Loucy (cell line): ENCODE measurements around the gene SLC35F1.

Experiments
- H2AFZ ChIP-seq: fragments of 200-600 bp; sonication (generic); 2 replicates; pipeline ENCODE4 v1.6.0; 2016; ENCODE audit warnings: antibody characterized with exemption, mild to moderate bottlenecking, low read length, moderate library complexity
- H3F3A ChIP-seq: fragments of 200-600 bp; 2 replicates; pipeline ENCODE4 v1.6.0; 2016; ENCODE audit warnings: antibody characterized with exemption, low read depth, mild to moderate bottlenecking
- H3K27me3 ChIP-seq: fragments of 200-600 bp; sonication (generic); 2 replicates; pipeline ENCODE4 v1.6.1; 2014; ENCODE audit warnings: low read length, mild to moderate bottlenecking; ENCODE audit not compliant: insufficient read depth, poor library complexity, severe bottlenecking
- H3K36me3 ChIP-seq: fragments of 200-600 bp; sonication (generic); 2 replicates; pipeline ENCODE4 v1.6.1; 2016; ENCODE audit warnings: low read length; ENCODE audit not compliant: insufficient read depth
- H3K4me1 ChIP-seq: fragments of 200-600 bp; sonication (generic); 2 replicates; pipeline ENCODE4 v1.5.1; 2014; ENCODE audit warnings: low read length, mild to moderate bottlenecking; ENCODE audit not compliant: insufficient read depth, poor library complexity, severe bottlenecking
- H3K4me2 ChIP-seq: fragments of 200-600 bp; sonication (generic); 2 replicates; pipeline ENCODE4 v1.6.0; 2014; ENCODE audit warnings: antibody characterized with exemption, low read length, low read depth, mild to moderate bottlenecking; ENCODE audit not compliant: poor library complexity, severe bottlenecking
- H3K4me3 ChIP-seq: fragments of 200-600 bp; sonication (generic); 2 replicates; pipeline ENCODE4 v1.5.1; 2014; ENCODE audit warnings: low read length, mild to moderate bottlenecking, mixed read lengths; ENCODE audit not compliant: poor library complexity, severe bottlenecking
- H3K79me2 ChIP-seq: fragments of 200-600 bp; sonication (generic); 2 replicates; pipeline ENCODE4 v1.6.1; 2014; ENCODE audit warnings: low read length; ENCODE audit not compliant: insufficient read depth
- H3K9ac ChIP-seq: fragments of 200-600 bp; sonication (generic); 2 replicates; pipeline ENCODE4 v1.6.0; 2014; ENCODE audit warnings: mild to moderate bottlenecking, low read depth, low read length, moderate library complexity; ENCODE audit not compliant: poor library complexity, severe bottlenecking
- H3K9me2 ChIP-seq: fragments of 200-600 bp; sonication (generic); replicated peaks from 2 replicates; pipeline ENCODE4 v1.6.1; 2016; ENCODE audit warnings: low read depth, low read length, mixed read lengths
- H3K9me3 ChIP-seq: fragments of 200-600 bp; sonication (generic); 2 replicates; pipeline ENCODE4 v1.6.1; 2014; ENCODE audit warnings: mild to moderate bottlenecking, antibody characterized with exemption, low read length, low read depth; ENCODE audit not compliant: insufficient read depth
- H4K20me1 ChIP-seq: fragments of 200-600 bp; sonication (generic); 2 replicates; pipeline ENCODE4 v1.6.0; 2014; ENCODE audit warnings: antibody characterized with exemption, low read length, mild to moderate bottlenecking; ENCODE audit not compliant: insufficient read depth, poor library complexity, severe bottlenecking
- CTCF ChIP-seq: fragments of 200-600 bp; sonication (generic); conservative IDR thresholded peaks from 2 replicates; pipeline ENCODE4 v1.5.1; 2014; ENCODE audit warnings: mild to moderate bottlenecking, antibody characterized with exemption, low read length
- EZH2phosphoT487 ChIP-seq: fragments of 200-600 bp; IDR thresholded peaks from 2 replicates; pipeline ENCODE4 v1.6.1; 2018; ENCODE audit warnings: antibody characterized with exemption, mild to moderate bottlenecking, moderate library complexity, borderline replicate concordance

The SLC35F1 gene

GRCh38 chr6:117870486-117871242 is 36.4 kb upstream of the SLC35F1 start:
- Histone ChIP-seq H3K27me3 (no peaks in the 10 kb centered on the region), H3K4me1 (no peaks in the 10 kb centered on the region), H2AFZ (no peak overlapping the region), H3F3A (no peaks in the 10 kb centered on the region), H3K9ac (no peak overlapping the region), H3K79me2 (no peaks in the 10 kb centered on the region), H3K4me2 (no peak overlapping the region), H3K9me2 (no peaks in the 10 kb centered on the region), H4K20me1 (no peaks in the 10 kb centered on the region), H3K9me3 (no peaks in the 10 kb centered on the region), H3K36me3 (no peaks in the 10 kb centered on the region), H3K4me3 (no peak overlapping the region)
- TF ChIP-seq CTCF (no peak), EZH2phosphoT487 (no peak)

- H3K36me3 ChIP-seq: no peaks in the 10 kb centered on the region
- H3K9me3 ChIP-seq: no peaks in the 10 kb centered on the region
- no peaks in the 10 kb centered on the region for H3K27me3 ChIP-seq
- no peaks in the 10 kb centered on the region for H4K20me1 ChIP-seq
- H3K9ac ChIP-seq: no peak overlapping the region
- no peaks in the 10 kb centered on the region for H3K4me1 ChIP-seq
- H3K9me2 ChIP-seq: no peaks in the 10 kb centered on the region
- H3K4me2 ChIP-seq: no peak overlapping the region
- TF ChIP-seq CTCF (no peak), EZH2phosphoT487 (no peak)
- H3K4me3 ChIP-seq: no peak overlapping the region
- H2AFZ ChIP-seq: no peak overlapping the region
- no peaks in the 10 kb centered on the region for H3F3A ChIP-seq
- H3K79me2 ChIP-seq: no peaks in the 10 kb centered on the region
Measured at GRCh38 chr6:117880824-117881223, 26.2 kb upstream of the SLC35F1 start.

GRCh38 chr6:117890172-117890571 is 16.9 kb upstream of the SLC35F1 start:
- Histone ChIP-seq H3K4me2 (no peak overlapping the region), H3K36me3 (no peaks in the 10 kb centered on the region), H3K27me3 (no peaks in the 10 kb centered on the region), H2AFZ (no peak overlapping the region), H3K9me2 (no peaks in the 10 kb centered on the region), H3F3A (no peaks in the 10 kb centered on the region), H3K79me2 (no peaks in the 10 kb centered on the region), H3K4me1 (no peaks in the 10 kb centered on the region), H3K4me3 (no peak overlapping the region), H4K20me1 (no peaks in the 10 kb centered on the region), H3K9me3 (no peaks in the 10 kb centered on the region), H3K9ac (no peak overlapping the region)
- TF ChIP-seq EZH2phosphoT487: no peak
- no peak for TF ChIP-seq CTCF
